Measurements from ENCODE around the gene MCTP2. TPM values are rescaled to one million over a fixed set of nuclear protein-coding genes. Genes with fewer than 3 reads are reported as not detected.

Gene MCTP2
- total RNA-seq, 2 experiments from 2014 or later, result 26.1 to 28.5 TPM

GRCh38 chr15:94338243-94338846, 107.0 kb downstream of the MCTP2 start:
- Mint-ChIP-seq H3K36me3 (peaks cover 6% of the 10 kb centered on the region), H3K4me3 (no peak overlapping the region), H3K27ac (no peak overlapping the region), H3K9me3 (no peaks in the 10 kb centered on the region), H3K27me3 (no peaks in the 10 kb centered on the region), H3K4me1 (no peaks in the 10 kb centered on the region)
- no peak for DNase-seq
- no peak for ATAC-seq (ENCODE audit: low read depth)
- POLR2A ChIA-PET, result no interaction called here

GRCh38 chr15:94346282-94346681, 114.9 kb downstream of the MCTP2 start:
- no peak for ATAC-seq (ENCODE audit: low read depth)
- POLR2A ChIA-PET, result no interaction called here

DNA sequence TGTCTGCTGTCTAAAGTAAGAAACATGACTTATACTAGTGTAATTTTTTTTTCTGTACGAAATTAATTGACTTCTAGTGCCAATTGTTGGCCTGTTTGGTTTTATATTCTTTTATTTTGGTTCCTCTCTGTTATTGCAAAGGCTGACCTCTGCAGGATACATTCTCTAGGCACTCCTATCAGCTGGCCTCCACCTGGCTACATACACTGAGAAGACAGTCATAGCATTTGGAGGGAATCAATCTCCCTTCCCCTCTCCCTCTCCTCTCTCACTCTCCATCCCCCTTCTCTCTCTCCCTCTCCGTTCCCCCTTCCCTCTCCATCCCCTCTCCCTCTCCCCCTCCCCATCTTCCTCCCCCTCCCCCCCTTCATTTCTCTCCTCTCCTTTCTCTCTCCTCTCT, 116.7 kb downstream of the MCTP2 start:
- Mint-ChIP-seq H3K36me3 (peaks cover 12% of the 10 kb centered on the region), H3K4me1 (peaks cover 4% of the 10 kb centered on the region), H3K27me3 (no peaks in the 10 kb centered on the region), H3K4me3 (no peak overlapping the region), H3K27ac (no peak overlapping the region), H3K9me3 (no peaks in the 10 kb centered on the region)
- POLR2A ChIA-PET, result no interaction called here
- ATAC-seq (ENCODE audit: low read depth) (no peak), DNase-seq (no peak)

More at GRCh38 chr15:94346282-94346681, 114.9 kb downstream of the MCTP2 start:
- Mint-ChIP-seq H3K4me1 (peaks cover 4% of the 10 kb centered on the region), H3K27me3 (no peaks in the 10 kb centered on the region), H3K9me3 (no peaks in the 10 kb centered on the region), H3K36me3 (peaks cover 8% of the 10 kb centered on the region), H3K4me3 (no peak overlapping the region), H3K27ac (no peak overlapping the region)
- DNase-seq, result no peak

- peaks cover 19% of the 10 kb centered on the region for H3K36me3 Mint-ChIP-seq
- ATAC-seq (ENCODE audit: low read depth), result no peak
- POLR2A ChIA-PET, result no interaction called here
- H3K27me3 Mint-ChIP-seq, result no peaks in the 10 kb centered on the region
- no peak overlapping the region for H3K27ac Mint-ChIP-seq
- H3K9me3 Mint-ChIP-seq, result no peaks in the 10 kb centered on the region
- H3K4me1 Mint-ChIP-seq, result peaks cover 3% of the 10 kb centered on the region
- no peak overlapping the region for H3K4me3 Mint-ChIP-seq
- DNase-seq, result no peak
These were observed 119.7 kb downstream of the MCTP2 start for GRCh38 chr15:94351031-94351535.

GRCh38 chr15:94352636-94353487, 121.5 kb downstream of the MCTP2 start:
- ATAC-seq (ENCODE audit: low read depth) (no peak), DNase-seq (no peak)
- POLR2A ChIA-PET, result no interaction called here
- Mint-ChIP-seq H3K27me3 (no peaks in the 10 kb centered on the region), H3K4me1 (peaks cover 3% of the 10 kb centered on the region), H3K4me3 (no peak overlapping the region), H3K27ac (no peak overlapping the region), H3K9me3 (no peaks in the 10 kb centered on the region), H3K36me3 (peaks cover 19% of the 10 kb centered on the region)

- Mint-ChIP-seq H3K27ac (no peak overlapping the region), H3K4me1 (peaks cover 2% of the 10 kb centered on the region), H3K9me3 (no peaks in the 10 kb centered on the region), H3K27me3 (no peaks in the 10 kb centered on the region), H3K36me3 (peaks cover 19% of the 10 kb centered on the region), H3K4me3 (no peak overlapping the region)
- DNase-seq (no peak), ATAC-seq (ENCODE audit: low read depth) (no peak)
- POLR2A ChIA-PET, result no interaction called here
These were observed 122.1 kb downstream of the MCTP2 start for GRCh38 chr15:94353488-94353820.

GRCh38 chr15:94354655-94355054, 123.3 kb downstream of the MCTP2 start:
- H3K36me3 Mint-ChIP-seq, result peaks cover 21% of the 10 kb centered on the region
- DNase-seq (no peak), ATAC-seq (ENCODE audit: low read depth) (no peak)
- H3K4me1 Mint-ChIP-seq, result peaks cover 3% of the 10 kb centered on the region
- no peak overlapping the region for H3K27ac Mint-ChIP-seq
- H3K9me3 Mint-ChIP-seq, result no peaks in the 10 kb centered on the region
- no peak overlapping the region for H3K4me3 Mint-ChIP-seq
- no peaks in the 10 kb centered on the region for H3K27me3 Mint-ChIP-seq
- POLR2A ChIA-PET, result no interaction called here

DNA sequence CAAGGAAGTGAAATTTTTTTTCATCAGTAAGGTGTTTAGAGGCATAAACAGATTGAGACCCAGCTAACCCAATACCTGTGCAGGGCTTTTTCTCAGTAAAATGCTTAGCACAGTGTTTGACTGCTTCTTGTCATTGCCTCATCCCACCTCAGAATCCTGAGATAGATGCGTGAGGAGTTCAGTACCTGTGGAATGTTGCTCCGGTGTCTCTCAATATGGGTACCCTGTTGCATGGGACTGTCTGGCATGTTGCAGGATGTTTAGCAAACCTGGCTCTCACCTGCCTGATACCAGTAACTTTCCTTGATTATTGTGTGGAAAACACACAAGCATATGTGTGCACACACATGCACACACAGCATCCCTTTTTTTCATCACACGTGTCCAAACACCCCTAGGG, 128.4 kb downstream of the MCTP2 start:
- no peaks in the 10 kb centered on the region for H3K27me3 Mint-ChIP-seq
- ATAC-seq (ENCODE audit: low read depth) (no peak), DNase-seq (no peak)
- H3K27ac Mint-ChIP-seq, result peak overlapping the region; percentile 67
- H3K4me1 Mint-ChIP-seq, result peaks cover 11% of the 10 kb centered on the region
- H3K4me3 Mint-ChIP-seq, result no peak overlapping the region
- POLR2A ChIA-PET, result no interaction called here
- peaks cover 24% of the 10 kb centered on the region for H3K36me3 Mint-ChIP-seq
- H3K9me3 Mint-ChIP-seq, result no peaks in the 10 kb centered on the region

DNA sequence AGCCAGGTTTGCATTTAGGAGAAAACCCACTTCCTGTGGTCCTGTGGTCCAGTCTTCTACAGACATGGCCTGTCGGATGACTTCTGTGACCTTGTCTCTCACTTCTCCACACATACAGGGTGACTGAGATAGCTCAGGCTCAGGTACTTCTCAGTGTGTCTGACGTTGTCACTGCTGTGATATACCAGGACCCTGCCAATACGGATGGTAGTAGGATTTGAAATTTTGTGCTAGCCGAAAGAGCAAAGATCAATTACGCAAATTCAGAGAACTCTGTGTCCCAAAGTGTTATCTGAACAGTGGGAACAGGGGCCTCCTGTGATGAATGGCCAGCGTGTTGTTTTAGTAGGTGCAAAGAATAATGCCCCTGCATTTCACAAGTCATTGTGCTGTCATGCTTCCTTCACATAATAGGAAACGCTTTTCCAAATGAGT, 128.9 kb downstream of the MCTP2 start:
- peaks cover 24% of the 10 kb centered on the region for H3K36me3 Mint-ChIP-seq
- H3K27ac Mint-ChIP-seq, result peak overlapping the region; percentile 67
- ATAC-seq (ENCODE audit: low read depth), result no peak
- DNase-seq, result no peak
- POLR2A ChIA-PET, result interaction anchor here (0.7 kb wide), 1 partner anchor 1528 kb away, joined by 6 read pairs; no protein-coding TSS in a partner anchor
- H3K9me3 Mint-ChIP-seq, result no peaks in the 10 kb centered on the region
- peak overlapping the region; percentile 1 for H3K4me3 Mint-ChIP-seq
- H3K4me1 Mint-ChIP-seq, result peaks cover 11% of the 10 kb centered on the region
- H3K27me3 Mint-ChIP-seq, result no peaks in the 10 kb centered on the region

- H3K4me1 Mint-ChIP-seq, result peaks cover 11% of the 10 kb centered on the region
- POLR2A ChIA-PET, result no interaction called here
- H3K27ac Mint-ChIP-seq, result no peak overlapping the region
- H3K36me3 Mint-ChIP-seq, result peaks cover 24% of the 10 kb centered on the region
- H3K9me3 Mint-ChIP-seq, result no peaks in the 10 kb centered on the region
- no peak for ATAC-seq (ENCODE audit: low read depth)
- DNase-seq, result no peak
- no peaks in the 10 kb centered on the region for H3K27me3 Mint-ChIP-seq
- H3K4me3 Mint-ChIP-seq, result no peak overlapping the region
These were observed 131.2 kb downstream of the MCTP2 start for GRCh38 chr15:94362385-94363092.

DNA sequence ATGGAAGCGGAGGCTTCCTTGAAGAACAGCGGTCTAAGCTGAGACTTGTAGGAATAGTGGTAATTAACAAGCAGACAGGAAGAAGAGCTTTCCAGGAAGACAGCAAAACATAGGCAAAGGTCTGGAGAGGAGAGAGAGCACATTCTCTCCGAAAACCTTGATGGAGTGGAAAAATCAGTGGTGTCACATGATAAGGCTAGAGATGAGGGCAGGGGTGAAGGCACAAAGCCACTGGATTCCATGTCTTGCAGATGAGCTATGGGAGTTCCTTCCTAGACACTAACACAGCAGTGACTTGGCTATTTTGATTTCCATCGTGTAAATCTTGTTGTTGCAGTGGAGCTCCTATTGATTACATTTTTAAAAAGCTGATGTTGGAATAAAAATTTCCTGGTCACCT, 132.0 kb downstream of the MCTP2 start:
- Mint-ChIP-seq H3K27ac (no peak overlapping the region), H3K4me3 (no peak overlapping the region), H3K36me3 (peaks cover 25% of the 10 kb centered on the region), H3K4me1 (peaks cover 11% of the 10 kb centered on the region), H3K9me3 (no peaks in the 10 kb centered on the region), H3K27me3 (no peaks in the 10 kb centered on the region)
- ATAC-seq (ENCODE audit: low read depth) (no peak), DNase-seq (no peak)
- POLR2A ChIA-PET, result no interaction called here

GRCh38 chr15:94366781-94367180, 135.4 kb downstream of the MCTP2 start:
- Mint-ChIP-seq H3K27me3 (no peaks in the 10 kb centered on the region), H3K27ac (no peak overlapping the region), H3K4me1 (no peaks in the 10 kb centered on the region), H3K4me3 (no peak overlapping the region), H3K36me3 (peaks cover 23% of the 10 kb centered on the region), H3K9me3 (no peaks in the 10 kb centered on the region)
- no peak for ATAC-seq (ENCODE audit: low read depth)
- no peak for DNase-seq
- POLR2A ChIA-PET, result no interaction called here

DNA sequence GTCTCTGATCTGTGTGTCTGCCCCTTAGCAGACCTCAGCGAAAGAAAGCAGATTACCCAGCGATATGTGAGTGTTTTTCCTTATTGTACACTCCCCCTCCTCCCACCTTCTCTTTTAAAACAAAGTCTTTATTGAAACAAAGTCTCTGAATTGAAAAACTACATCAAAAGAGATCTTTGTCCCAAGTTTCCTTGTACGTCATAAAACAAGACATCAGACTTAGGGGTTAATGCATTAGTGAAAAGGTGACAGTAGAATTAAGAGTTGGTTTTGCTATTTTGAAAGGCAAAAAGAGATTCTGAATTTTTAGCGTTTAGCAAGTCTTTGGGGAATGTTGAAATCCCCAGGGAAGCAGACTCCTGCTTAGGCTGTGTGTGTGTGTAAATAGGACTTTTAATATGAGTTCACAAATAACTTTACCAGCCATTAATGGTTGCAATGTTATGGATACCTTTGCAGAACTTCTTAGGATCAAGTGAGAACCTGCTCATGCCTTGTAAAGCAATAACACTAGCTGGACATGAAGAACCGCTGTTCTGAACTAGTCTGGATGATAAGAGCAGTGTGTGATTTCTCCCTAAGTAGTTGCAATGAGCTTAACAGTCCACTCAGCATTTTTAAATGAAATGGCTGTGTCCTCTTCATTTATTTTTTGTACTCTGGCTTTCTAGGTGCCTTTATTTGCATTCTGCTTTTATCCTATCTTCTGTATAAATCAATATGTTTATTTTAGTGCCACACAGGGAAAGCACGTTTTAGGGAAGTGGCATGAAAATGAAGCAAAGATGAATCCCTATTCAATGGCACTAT, 136.6 kb downstream of the MCTP2 start:
- DNase-seq, result no peak
- Mint-ChIP-seq H3K27me3 (no peaks in the 10 kb centered on the region), H3K4me1 (no peaks in the 10 kb centered on the region), H3K36me3 (peaks cover 26% of the 10 kb centered on the region), H3K27ac (no peak overlapping the region), H3K9me3 (no peaks in the 10 kb centered on the region), H3K4me3 (no peak overlapping the region)
- no peak for ATAC-seq (ENCODE audit: low read depth)
- POLR2A ChIA-PET, result no interaction called here
